Endodermal cell (in vitro differentiated cells): ENCODE data around the gene MRRF. TPM values are rescaled to one million over a fixed set of nuclear protein-coding genes. Genes with fewer than 3 reads are reported as not detected.

Source experiments
- DNase-seq: peaks from one replicate; pipeline ENCODE4 v3.0.0-alpha.2; 2017
- H3K27ac ChIP-seq: 2 replicates; pipeline ENCODE4 v1.5.1; 2013; ENCODE audit warnings: mild to moderate bottlenecking, low read depth, low read length, moderate library complexity
- H3K27me3 ChIP-seq: 2 replicates; pipeline ENCODE4 v1.6.1; 2013; ENCODE audit warnings: mild to moderate bottlenecking, low read length, moderate library complexity; ENCODE audit not compliant: insufficient read depth, control insufficient read depth, poor library complexity, severe bottlenecking
- H3K36me3 ChIP-seq: 2 replicates; pipeline ENCODE4 v1.7.0; 2013; ENCODE audit warnings: mild to moderate bottlenecking, low read length, moderate library complexity; ENCODE audit not compliant: control insufficient read depth, insufficient read depth
- H3K4me1 ChIP-seq: one replicate; pipeline ENCODE4 v1.7.0; 2013; ENCODE audit warnings: low read length; ENCODE audit not compliant: control insufficient read depth, insufficient read depth
- H3K4me3 ChIP-seq: 2 replicates; pipeline ENCODE4 v1.5.1; 2013; ENCODE audit warnings: mild to moderate bottlenecking, low read length, moderate library complexity
- H3K9ac ChIP-seq: 2 replicates; pipeline ENCODE4 v1.6.1; 2013; ENCODE audit warnings: mild to moderate bottlenecking, low read length, moderate library complexity; ENCODE audit not compliant: poor library complexity, severe bottlenecking; ENCODE audit errors: extremely low read depth
- H3K9me3 ChIP-seq: 2 replicates; pipeline ENCODE4 v1.6.1; 2013; ENCODE audit warnings: mild to moderate bottlenecking, low read length, moderate library complexity; ENCODE audit not compliant: control insufficient read depth
- H3K27ac Mint-ChIP-seq: 2 replicates; pipeline ENCODE4 v1.8.0; 2020; ENCODE audit warnings: mixed read lengths
- H3K27me3 Mint-ChIP-seq: 2 replicates; pipeline ENCODE4 v1.8.0; 2021; ENCODE audit warnings: mild to moderate bottlenecking, mixed read lengths; ENCODE audit not compliant: insufficient read depth
- H3K36me3 Mint-ChIP-seq: 2 replicates; pipeline ENCODE4 v1.8.0; 2020; ENCODE audit warnings: low read depth, mixed read lengths
- H3K4me1 Mint-ChIP-seq: 2 replicates; pipeline ENCODE4 v1.8.0; 2020; ENCODE audit warnings: mixed read lengths
- H3K4me3 Mint-ChIP-seq: 2 replicates; pipeline ENCODE4 v1.8.0; 2020; ENCODE audit warnings: mild to moderate bottlenecking, moderate library complexity, mixed read lengths
- H3K9me3 Mint-ChIP-seq: 2 replicates; pipeline ENCODE4 v1.8.0; 2020; ENCODE audit warnings: mild to moderate bottlenecking, mixed read lengths
- WGBS, 2 experiments: methylation state at CpG; one replicate each; pipeline versions ENCODE4 v1.1.5 to v1.1.7; 2013; ENCODE audit warnings: missing lambda C conversion rate in 2 of 2, mixed read lengths in 1 of 2; ENCODE audit not compliant: insufficient coverage in 1 of 2, insufficient read length in 1 of 2; 5-methylcytosine and 5-hydroxymethylcytosine counted together
- total RNA-seq, 2 donors: library from RNA; stranded (reverse); fragmentation: NEBNext Ultra II Directional in 1 of 2; extraction: Animal tissue kit (Norgen Biotek cat#: 25700) in 1 of 2; gene quantifications; 2 replicates in 1 of 2; 3 replicates in 1 of 2; pipeline ENCODE4 v1.2.1, GENCODE V29; 2021
- TF ChIP-seq, protein P1 (sequence below): fragments of 200-600 bp; sonication (generic); conservative IDR thresholded peaks from 2 replicates; pipeline ENCODE4 v1.5.0; 2021; ENCODE audit warnings: antibody characterized with exemption, mild to moderate bottlenecking

Gene MRRF
- total RNA-seq, 2 donors from 2014 or later = 25.8 to 27.6 TPM

GRCh38 chr9:122309861-122310260, 45.2 kb downstream of the MRRF start:
- H3K36me3 Mint-ChIP-seq = peaks cover 26% of the 10 kb centered on the region
- DNase-seq = no peak
- H3K4me3 Mint-ChIP-seq = no peak overlapping the region
- H3K4me1 ChIP-seq = no peaks in the 10 kb centered on the region
- no peaks in the 10 kb centered on the region for H3K9me3 ChIP-seq
- H3K27ac Mint-ChIP-seq = no peak overlapping the region
- no peaks in the 10 kb centered on the region for H3K9me3 Mint-ChIP-seq
- TF ChIP-seq, protein P1, sequence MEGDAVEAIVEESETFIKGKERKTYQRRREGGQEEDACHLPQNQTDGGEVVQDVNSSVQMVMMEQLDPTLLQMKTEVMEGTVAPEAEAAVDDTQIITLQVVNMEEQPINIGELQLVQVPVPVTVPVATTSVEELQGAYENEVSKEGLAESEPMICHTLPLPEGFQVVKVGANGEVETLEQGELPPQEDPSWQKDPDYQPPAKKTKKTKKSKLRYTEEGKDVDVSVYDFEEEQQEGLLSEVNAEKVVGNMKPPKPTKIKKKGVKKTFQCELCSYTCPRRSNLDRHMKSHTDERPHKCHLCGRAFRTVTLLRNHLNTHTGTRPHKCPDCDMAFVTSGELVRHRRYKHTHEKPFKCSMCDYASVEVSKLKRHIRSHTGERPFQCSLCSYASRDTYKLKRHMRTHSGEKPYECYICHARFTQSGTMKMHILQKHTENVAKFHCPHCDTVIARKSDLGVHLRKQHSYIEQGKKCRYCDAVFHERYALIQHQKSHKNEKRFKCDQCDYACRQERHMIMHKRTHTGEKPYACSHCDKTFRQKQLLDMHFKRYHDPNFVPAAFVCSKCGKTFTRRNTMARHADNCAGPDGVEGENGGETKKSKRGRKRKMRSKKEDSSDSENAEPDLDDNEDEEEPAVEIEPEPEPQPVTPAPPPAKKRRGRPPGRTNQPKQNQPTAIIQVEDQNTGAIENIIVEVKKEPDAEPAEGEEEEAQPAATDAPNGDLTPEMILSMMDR = no peak
- H3K27me3 Mint-ChIP-seq = no peaks in the 10 kb centered on the region
- no peak overlapping the region for H3K9ac ChIP-seq
- H3K27ac ChIP-seq = no peak overlapping the region
- WGBS, 2 experiments = 92 to 100% methylated on average over 1 to 2 of the region's 2 CpGs
- H3K27me3 ChIP-seq = no peaks in the 10 kb centered on the region
- no peak overlapping the region for H3K4me3 ChIP-seq
- peaks cover 2% of the 10 kb centered on the region for H3K4me1 Mint-ChIP-seq
- H3K36me3 ChIP-seq = peaks cover 44% of the 10 kb centered on the region

- peaks cover 29% of the 10 kb centered on the region for H3K36me3 ChIP-seq
- no peak overlapping the region for H3K4me3 ChIP-seq
- no peak for DNase-seq
- no peak overlapping the region for H3K4me3 Mint-ChIP-seq
- peaks cover 2% of the 10 kb centered on the region for H3K4me1 ChIP-seq
- H3K4me1 Mint-ChIP-seq = peaks cover 5% of the 10 kb centered on the region
- H3K9me3 Mint-ChIP-seq = no peaks in the 10 kb centered on the region
- H3K27me3 Mint-ChIP-seq = no peaks in the 10 kb centered on the region
- H3K27ac ChIP-seq = no peak overlapping the region
- TF ChIP-seq, protein P1 = no peak
- H3K9me3 ChIP-seq = no peaks in the 10 kb centered on the region
- H3K27ac Mint-ChIP-seq = no peak overlapping the region
- H3K27me3 ChIP-seq = no peaks in the 10 kb centered on the region
- peaks cover 11% of the 10 kb centered on the region for H3K36me3 Mint-ChIP-seq
- no peak overlapping the region for H3K9ac ChIP-seq
Observed at GRCh38 chr9:122314165-122314564, 49.5 kb downstream of the MRRF start.

GRCh38 chr9:122315534-122315933, 50.9 kb downstream of the MRRF start:
- Histone ChIP-seq H3K9ac (no peak overlapping the region), H3K4me1 (peaks cover 2% of the 10 kb centered on the region), H3K9me3 (no peaks in the 10 kb centered on the region), H3K27ac (no peak overlapping the region), H3K36me3 (peaks cover 29% of the 10 kb centered on the region), H3K27me3 (no peaks in the 10 kb centered on the region), H3K4me3 (no peak overlapping the region)
- TF ChIP-seq, protein P1 = no peak
- WGBS, 2 experiments = 80 to 86% methylated on average over 2 of the region's 2 CpGs
- peak overlapping the region; percentile 15 for H3K27ac Mint-ChIP-seq
- H3K4me1 Mint-ChIP-seq = peaks cover 5% of the 10 kb centered on the region
- DNase-seq = no peak
- H3K27me3 Mint-ChIP-seq = no peaks in the 10 kb centered on the region
- H3K4me3 Mint-ChIP-seq = no peak overlapping the region
- peaks cover 15% of the 10 kb centered on the region for H3K36me3 Mint-ChIP-seq
- no peaks in the 10 kb centered on the region for H3K9me3 Mint-ChIP-seq
